HPDE6-E6E7 (cell line): ENCODE measurements around the gene KLF11.
"Not testable (repeated sequence)": the region's sequence is repeated elsewhere in the genome, so short reads cannot be mapped to it uniquely, and the experiment has no call there.

Experiments used
- DNase-seq: peaks from one replicate; pipeline ENCODE4 v3.0.0; 2011; ENCODE audit warnings: missing footprints; ENCODE audit errors: extremely low spot score

KLF11 gene

DNA sequence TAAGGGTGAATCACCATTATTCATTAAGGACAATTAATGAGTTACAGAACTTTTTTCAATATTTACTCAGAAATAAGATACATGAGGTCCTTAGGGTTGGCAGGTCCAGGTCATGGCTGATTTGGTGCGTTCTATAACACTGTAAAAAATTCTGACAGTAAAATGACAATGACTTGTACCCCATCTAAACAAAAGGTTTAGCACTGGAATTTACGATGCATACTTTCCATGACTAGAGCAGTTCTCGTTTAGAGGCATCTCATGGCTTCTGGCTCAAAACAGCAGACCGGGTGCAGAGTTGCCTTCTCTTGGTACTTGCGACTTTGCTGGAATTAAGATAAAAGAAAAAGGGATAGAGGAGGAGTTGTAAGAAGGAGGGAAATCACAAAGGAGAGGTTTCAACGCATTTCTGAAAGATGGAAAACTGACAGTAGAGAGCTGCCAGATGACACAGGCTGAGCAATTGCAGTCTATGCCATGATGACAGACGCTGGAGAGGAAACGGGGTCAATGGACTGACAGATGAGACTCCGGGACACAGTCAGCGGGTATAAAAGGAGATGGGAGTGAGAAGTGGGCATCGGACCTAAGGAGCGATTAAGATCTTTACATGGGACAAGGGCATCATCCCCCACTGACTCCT lies 41.0 kb downstream of the KLF11 start:
- no peak for DNase-seq

DNA sequence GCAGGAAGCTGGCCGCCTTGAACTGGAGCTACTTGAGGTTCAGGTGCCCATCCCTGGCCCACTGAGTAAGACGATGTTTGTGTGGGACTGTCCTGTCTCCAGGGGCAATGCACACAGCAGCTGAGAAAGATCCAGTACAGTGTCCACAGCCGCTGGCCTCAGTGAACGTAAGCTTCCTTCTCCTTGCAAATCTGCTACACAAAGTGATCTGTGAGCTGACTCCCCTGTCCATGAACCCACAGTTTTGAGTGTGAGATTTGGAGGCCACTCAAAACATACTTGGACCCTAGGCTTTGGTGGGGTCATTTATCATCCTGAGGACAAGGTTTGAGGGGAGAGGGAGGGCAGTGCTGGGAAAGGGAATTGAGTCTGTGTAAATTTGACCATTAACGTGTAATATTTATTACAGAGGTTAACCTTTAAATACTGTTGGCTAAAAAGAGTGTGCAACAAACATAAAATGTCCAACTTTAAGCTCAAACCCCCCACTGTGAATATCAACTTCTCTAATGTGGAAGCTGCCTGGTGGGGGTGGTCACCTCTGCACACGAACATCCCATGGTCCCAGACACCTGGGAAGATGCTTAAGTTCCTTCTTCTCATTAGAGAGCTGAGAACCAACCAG lies 41.8 kb downstream of the KLF11 start:
- DNase-seq: no peak

DNA sequence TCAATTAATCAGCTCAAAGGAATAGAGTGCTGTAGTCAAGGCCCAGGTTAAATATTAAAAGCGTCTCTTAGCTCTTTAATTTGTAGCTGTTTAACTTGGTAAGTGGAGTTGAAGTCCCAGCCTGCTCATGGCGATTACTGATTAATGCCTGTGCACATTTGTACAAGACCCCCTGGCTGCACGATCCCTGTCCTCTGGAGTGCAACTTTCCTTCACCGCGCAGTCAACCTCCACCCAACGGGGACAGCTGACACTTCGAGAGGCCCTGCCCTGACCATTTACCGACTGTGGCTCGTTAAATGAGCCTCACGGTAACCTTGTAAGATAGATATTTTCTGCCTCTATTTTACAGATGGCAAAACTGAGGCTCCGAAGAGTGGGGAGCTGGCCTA lies 42.3 kb downstream of the KLF11 start:
- no peak for DNase-seq

- no peak for DNase-seq
Observed at GRCh38 chr2:10086950-10087349, 43.6 kb downstream of the KLF11 start.

- DNase-seq: no peak
Observed at GRCh38 chr2:10087360-10087759, 44.0 kb downstream of the KLF11 start.

DNA sequence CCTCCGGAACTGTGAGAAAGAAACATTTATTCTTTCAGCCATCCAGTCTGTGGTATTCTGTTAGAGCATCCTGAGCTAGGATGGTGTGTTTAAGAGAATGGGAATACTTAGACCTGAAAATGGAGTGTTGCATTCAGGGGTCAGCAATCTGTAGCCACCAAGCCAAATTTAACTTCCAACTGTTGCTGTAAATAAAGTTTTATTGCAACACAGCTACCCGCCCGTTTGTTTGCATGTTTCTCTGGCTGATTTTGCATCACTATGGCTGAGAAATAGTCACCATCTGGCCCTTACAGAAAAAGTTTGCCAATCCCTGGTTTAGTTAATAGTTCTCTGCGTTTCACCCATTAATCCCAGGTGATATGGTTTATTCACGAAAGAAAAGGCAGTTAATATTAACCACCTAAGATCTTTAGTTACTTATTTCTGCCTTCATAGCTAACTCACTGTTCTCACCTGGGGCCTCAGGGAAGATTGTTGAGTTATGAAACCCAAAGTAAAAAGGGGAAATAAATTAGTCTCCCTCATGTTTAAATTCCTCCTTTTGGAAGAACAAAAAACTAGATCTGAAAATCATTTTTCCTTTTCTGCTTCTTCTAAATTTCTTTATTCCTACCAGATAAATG lies 46.3 kb downstream of the KLF11 start:
- DNase-seq: no peak

DNA sequence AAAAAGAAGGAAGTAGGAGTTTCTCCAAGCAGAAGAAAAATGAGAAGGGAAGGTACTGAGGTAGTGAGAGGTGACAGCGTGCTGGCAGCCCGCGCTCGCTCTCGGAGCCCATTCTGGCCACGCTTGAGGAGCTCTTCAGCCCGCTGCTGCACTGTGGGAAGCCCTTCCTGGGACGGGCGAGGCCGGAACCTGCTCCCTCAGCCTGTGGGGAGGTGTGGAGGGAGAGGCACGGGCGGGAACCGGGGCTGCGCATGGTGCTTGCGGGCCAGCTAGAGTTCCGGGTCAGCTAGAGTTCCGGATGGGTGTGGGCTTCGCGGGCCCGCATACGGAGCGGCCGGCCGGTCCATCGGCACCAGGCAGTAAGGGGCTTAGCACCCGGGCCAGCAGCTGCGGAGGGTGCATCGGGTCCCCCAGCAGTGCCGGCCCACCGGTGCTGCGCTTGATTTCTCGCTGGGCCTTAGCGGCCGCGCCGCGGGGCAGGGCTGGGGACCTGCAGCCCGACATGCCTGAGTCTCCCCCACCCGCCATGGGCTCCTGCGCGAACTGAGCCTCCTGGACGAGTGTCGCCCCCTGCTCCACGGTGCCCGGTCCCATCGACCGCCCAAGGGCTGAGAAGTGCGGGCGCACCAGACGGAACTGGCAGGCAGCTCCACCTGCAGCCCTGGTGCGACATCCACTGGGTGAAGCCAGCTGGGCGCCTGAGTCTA lies 48.0 kb downstream of the KLF11 start:
- no peak for DNase-seq

DNA sequence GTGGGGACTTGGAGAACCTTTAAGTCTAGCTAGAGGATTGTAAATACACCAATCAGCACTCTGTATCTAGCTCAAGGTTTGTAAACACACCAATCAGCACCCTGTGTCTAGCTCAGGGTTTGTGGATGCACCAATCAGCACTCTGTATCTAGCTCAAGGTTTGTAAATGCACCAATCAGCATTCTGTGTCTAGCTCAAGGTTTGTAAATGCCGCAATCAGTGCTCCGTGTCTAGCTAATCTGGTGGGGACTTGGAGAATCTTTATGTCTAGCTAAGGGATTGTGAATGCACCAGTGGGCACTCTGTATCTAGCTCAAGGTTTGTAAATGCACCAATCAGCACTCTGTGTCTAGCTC lies 48.5 kb downstream of the KLF11 start:
- not testable (repeated sequence) for DNase-seq

DNA sequence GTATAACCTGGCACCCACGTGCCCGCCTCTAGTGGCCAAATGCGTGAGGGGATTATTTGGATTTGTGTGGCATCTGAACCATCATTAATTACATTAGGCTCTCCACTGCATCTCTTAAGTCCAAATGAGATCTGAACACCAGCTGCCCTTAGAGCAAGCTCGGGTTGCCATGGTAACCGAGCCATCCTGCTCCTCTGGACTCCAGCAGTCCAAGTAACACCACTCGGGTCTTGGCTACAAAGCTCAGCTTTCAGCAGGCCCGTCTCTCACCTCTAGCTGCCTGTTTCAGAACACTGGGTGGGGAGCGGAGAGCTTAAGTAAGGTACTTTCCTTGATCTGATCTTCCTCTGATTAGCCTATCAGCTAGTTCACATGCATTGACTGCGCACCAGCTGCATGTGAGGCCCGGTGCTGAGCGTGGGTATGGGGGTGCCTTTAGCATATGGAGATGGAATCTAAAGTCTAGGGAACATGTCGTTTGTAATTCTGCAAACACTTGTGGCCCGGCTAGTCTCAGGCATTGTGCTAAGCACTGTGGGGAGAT lies 51.0 kb downstream of the KLF11 start:
- no peak for DNase-seq

- DNase-seq: no peak
Observed at GRCh38 chr2:10095175-10095574, 51.8 kb downstream of the KLF11 start.

- no peak for DNase-seq
Observed at GRCh38 chr2:10096641-10097040, 53.3 kb downstream of the KLF11 start.

GRCh38 chr2:10097352-10098148 lies 54.2 kb downstream of the KLF11 start:
- DNase-seq: peak; percentile 87

- no peak for DNase-seq
Observed at GRCh38 chr2:10101491-10101890, 58.1 kb downstream of the KLF11 start.

DNA sequence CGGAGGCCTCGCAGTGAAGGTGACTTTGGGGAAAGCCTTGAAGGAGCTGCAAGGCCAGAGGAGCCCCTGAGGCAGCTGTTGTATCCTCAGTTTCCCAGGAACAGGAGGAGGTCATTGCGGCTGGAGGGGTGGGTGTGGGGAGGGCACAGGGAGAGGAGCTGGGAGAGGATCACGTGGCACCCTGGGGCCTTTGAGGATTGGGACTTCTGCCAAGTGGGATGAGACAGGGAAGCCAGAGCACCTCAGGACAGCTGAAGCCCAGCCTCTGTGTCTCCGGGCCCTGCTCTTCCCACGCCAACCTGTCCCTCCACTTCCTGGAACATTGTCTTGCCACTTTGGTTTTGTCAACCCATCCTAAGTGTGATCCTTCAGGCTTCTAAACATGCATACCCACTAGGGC lies 59.8 kb downstream of the KLF11 start:
- DNase-seq: no peak
